COR-L47 (cell line): ENCODE data around the gene AGBL5.
"Not testable (repeated sequence)": the region's sequence is repeated elsewhere in the genome, so short reads cannot be mapped to it uniquely, and the experiment has no call there.

Source experiments
- DNase-seq: peaks from one replicate; lab custom pipeline; 2025; lab: John Stamatoyannopoulos, UW

Gene AGBL5

DNA sequence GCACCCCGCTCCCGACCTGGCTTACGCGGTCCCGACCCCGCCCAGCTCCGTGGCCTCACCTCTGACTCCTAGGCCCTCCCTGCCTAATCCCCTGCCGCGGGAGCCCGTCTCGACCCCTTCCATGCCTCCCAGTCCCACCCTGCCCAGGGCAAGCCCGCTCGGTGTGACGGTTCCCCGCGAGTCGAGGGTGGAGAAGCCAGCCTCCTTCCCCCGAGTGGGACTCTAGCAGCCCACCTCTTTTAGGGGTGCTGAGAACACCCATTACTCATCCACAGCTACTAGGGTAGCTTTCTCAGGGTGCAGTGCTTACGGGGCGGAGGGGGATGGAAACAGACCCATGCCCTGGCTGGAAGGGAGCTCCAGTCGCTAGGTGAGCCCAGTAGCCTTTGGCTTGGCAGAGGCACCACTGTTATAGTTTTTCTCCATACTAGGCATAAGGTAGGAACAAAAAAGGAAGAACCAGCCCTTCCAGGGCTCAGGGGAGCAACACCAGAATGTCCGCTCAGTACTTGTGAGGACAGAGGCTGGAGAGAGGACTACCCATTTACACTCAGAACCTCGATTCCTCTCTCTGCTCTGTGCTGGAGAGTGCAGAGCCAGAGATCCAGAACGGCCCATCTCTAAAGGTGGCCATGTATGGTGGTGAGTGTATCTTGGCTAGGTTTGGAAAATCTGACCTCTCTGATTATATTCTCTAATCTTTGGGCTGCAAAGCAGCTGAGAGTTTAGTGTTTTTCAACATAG, 606 bp downstream of the AGBL5 start:
- peak; percentile 17 for DNase-seq

DNA sequence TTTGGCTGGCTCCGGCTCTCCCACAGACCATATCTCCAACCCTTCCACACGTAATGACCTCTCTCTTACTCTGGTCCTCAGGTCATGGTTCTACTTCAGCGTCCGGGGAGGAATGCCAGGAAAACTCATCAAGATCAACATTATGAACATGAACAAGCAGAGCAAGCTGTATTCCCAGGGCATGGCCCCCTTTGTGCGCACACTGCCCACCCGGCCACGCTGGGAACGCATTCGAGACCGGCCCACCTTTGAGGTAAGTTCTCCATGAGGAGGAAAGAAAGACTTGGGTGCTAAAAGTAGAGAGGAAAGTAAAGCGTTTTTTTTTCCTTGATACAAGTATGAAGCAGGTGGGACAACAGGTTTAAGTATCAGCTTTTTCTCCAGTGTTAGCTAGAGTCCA, 1.9 kb downstream of the AGBL5 start:
- no peak for DNase-seq

DNA sequence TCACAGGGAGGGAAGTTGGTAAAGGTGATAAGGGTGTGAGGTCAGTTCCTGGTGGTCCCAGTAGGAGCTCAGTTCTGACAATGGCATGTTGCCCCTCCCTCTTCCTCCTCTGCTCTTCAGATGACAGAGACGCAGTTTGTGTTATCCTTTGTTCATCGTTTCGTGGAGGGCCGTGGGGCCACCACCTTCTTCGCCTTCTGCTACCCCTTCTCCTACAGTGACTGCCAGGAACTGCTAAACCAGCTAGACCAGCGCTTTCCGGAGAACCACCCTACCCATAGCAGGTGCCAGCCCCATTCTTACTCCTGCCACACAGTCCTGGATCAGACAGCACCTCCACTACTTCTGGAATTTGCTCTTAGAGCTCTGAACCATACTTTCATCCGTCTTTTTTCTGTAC, 2.3 kb downstream of the AGBL5 start:
- no peak for DNase-seq

GRCh38 chr2:27054721-27055120, 3.3 kb downstream of the AGBL5 start:
- no peak for DNase-seq

- no peak for DNase-seq
Measured at GRCh38 chr2:27057184-27057583, 5.7 kb downstream of the AGBL5 start.

DNA sequence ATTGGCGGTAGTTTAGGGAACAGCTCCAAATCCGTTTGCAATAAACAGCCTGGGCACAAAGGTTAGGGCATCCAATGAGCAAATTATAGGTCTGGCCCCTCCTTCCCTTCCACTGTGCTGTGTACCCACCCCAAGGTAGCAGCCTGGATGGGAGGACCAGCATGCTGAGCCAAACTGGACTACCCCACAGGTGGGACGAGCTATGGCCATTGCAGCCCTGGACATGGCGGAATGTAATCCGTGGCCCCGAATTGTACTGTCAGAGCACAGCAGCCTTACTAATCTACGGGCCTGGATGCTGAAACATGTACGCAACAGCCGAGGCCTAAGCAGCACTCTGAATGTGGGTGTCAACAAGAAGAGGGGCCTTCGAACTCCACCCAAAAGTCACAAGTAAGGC, 6.7 kb downstream of the AGBL5 start:
- no peak for DNase-seq

GRCh38 chr2:27059141-27059820, 7.8 kb downstream of the AGBL5 start:
- DNase-seq, result no peak

- DNase-seq, result no peak
Measured at GRCh38 chr2:27060323-27060722, 8.9 kb downstream of the AGBL5 start.

DNA sequence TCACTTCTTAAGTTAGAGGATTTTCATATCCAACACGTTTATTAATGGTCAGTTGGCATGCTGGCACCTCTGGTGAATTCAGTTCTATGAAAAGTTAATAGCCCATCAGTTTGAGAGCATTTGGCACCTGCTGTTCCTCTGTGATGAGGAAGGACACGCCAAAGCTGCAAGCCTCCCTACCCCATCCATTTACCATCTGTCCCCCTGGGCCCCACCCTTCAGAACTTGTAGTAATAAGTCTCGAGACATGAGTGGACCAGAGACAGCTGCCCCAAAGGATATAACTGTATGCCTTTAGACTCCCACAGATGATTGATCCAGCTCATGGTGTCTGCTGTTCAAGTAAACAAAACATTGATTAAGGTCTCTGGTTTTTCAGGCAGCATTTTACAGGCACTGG, 13.7 kb downstream of the AGBL5 start:
- no peak for DNase-seq

- DNase-seq, result no peak
Measured at GRCh38 chr2:27067385-27067784, 15.9 kb downstream of the AGBL5 start.

- DNase-seq, result no peak
Measured at GRCh38 chr2:27069436-27069835, 18.0 kb downstream of the AGBL5 start.

DNA sequence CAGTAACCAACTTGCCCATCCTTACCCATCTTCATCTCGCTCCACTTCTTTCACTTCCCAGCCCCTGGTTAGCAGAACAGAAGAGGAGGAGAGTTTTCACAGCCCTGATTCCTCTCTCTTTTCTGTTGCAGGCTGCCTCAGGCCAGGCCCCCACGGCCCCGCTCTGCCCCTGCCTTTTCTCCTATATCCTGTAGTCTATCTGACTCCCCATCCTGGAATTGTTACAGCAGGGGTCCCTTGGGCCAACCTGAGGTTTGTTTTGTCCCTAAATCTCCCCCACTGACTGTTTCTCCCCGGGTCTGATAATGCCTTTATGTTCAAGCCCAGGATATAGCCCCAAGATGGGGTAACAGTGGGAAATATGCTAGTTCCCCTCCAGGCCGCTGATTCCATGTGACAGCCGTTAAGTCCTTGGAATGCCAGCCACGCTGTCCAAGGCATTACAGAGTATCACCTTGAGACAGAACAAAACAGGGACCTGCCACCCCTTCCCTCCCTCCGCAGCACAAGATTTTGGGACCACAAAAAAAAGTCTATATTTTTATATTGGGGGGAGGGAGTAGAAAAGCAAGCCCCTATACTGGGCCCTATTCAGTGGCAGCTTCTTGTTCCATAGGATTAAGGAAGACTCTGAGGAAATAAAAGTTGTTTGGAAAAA, 18.6 kb downstream of the AGBL5 start:
- no peak for DNase-seq

DNA sequence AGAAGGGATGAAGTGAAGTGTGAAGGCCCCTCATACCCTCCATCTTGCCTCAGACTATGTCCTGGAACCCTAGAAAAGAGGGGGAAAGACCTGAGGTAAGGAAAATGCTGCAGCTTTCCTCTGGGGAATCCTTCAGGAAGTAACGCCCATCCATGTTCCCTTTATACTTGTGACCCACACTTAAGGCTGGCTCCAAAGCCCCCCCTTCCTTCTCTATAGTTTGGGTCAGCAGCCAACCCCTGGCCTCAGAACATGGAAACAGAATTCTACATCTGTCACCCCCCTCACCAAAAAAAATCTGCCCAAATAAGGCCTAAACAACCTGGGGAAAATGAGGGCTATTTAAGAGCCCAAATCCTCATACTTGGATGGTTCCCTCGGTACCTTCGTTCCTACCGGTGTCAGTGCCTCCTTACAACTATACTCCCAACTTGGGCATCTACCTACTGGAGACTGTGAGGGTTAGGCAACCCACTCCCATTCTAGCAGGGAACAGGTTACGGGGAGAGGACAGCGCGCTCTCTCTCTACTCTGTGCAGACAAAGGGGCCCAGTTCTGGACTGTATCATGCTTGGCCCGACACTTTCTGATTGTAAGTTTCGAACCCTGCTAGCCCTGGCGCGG, 19.3 kb downstream of the AGBL5 start:
- DNase-seq, result no peak

DNA sequence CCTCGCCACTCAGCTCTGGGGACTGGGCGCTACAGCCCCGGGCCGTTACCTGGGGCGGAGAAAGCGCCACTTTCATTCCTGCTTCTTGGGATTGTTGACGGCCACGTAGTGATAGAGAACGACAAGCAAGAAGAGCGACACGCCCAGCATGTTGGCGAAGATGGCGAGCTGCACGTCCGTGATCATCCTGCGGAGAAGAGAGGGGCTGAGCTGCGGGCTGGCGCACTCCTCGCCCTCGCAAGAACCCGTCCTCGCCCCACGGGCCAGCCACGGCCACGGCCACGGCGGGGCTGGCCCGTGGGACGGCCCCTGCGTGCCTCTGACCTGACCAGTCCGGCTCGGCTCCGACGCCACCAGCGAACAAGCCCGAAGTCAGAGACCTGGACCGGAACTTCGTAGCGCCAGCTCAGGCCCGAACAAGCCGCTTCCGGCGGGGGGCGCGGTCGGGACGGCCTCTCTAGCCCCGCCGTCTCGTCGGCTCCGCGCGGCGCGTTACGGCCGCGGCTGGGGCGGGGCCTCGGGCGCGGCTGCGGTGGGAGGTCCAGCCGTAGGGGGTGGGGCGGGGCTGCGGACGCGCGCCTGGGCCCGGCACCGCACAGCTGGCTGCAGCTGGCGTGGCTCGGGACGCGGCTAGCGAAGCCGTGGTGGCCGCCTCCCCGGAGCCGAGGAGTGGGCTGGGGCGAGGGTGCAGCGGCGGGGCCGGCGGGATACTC, 20.0 kb downstream of the AGBL5 start, which contains the start of gene OST4:
OST4 (minus strand) TSS at position 378 of the 713 bp plus-strand sequence.
- DNase-seq, result peak; percentile 92

- DNase-seq, result peak; percentile 6
Measured at GRCh38 chr2:27071990-27072830, 20.7 kb downstream of the AGBL5 start.

DNA sequence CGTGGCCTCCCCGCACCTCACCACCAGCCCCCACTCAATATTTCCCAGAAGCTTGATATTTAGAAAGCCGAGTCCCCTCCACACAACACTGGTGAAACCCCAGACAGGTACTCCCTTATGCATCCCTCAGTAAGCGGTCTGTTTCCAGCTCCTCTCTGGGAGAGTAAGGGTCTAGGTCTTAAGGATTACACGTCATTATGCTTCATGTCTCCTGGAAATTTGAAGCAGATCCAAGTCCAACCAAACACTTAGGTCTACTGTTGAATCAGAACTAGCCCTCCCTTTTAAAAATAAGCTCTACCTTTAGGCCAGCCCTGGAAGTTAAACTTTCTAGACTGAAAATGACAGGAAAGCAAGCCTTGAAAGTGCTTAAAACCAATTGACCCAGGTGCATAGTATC, 21.5 kb downstream of the AGBL5 start:
- no peak for DNase-seq

- no peak for DNase-seq
Measured at GRCh38 chr2:27073782-27074181, 22.3 kb downstream of the AGBL5 start.

DNA sequence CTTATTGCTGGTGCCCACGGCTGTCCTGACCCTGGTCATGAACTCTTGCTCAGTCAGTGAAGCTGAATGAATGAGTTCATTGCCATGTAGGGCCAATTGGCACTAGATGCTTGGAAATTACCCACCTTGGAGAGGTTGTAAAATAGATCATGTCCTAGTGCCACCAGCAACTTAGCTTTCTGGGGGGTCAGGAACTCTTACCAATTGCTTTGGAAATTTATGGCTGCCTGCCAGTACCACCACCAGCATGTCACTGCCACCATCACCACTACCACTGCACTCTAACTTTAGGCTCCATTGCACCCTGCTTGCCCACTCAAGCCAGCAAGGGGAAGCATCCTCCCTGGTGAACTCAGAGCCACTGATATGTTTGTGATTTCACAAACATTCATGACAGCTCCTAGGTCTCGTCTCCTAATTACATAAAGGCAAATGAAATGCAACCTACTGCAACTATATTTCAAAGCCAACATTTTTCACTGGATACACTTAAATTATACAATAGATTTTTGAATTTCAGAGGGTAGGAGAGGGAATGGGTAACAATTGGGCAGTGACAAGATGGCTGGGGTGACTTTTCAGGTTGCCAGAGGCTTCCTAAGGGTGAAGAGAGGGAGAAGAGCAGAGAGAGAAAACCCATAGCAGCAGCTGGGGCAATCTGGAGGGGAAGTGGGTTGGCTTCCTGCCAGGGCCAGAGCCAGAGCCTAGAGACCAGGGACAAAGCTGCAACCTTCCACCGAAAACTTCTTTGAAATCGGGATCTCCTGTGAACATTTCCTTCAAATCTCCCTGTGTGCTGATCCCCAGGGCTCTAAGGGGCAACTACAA, 23.5 kb downstream of the AGBL5 start:
- no peak for DNase-seq

DNA sequence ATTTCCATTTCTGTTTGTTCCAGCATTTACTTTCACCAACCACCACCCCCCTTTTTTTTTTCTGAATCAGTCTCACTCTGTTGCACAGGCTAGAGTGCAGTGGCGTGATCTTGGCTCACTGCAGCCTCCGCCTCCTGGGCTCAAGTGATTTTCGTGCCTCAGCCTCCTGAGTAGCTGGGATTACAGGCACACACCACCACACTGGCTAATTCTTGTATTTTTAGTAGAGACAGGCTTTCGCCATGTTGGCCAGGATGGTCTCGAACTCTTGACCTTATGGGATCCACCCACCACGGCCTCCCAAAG, 24.1 kb downstream of the AGBL5 start:
- DNase-seq, result not testable (repeated sequence)

DNA sequence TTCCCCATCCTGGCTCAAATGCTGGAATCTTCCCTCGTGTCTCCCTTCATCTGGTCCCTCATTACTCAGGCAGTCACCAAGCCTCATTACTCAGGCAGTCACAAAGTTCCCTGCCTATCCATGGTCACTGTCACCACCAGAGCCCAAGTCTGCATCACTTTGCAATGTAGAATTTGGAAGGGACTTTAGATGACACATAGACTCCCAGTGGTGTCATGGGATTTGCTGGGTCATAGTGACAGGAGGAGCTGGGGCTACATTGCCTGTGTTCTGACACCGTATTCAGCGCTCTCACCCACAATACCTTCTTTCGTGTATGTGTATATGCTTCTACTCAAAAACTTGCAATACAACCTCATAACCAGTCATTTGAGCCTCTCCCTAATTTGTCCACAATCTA, 24.9 kb downstream of the AGBL5 start:
- no peak for DNase-seq
